ENCODE data around the gene COL19A1. TPM values are rescaled to one million over a fixed set of nuclear protein-coding genes. Genes with fewer than 3 reads are reported as not detected.

Gene COL19A1
- polyA plus RNA-seq, 1 of the 3 experiments (the other 2 are of a cell fraction) = 0.15 TPM

DNA sequence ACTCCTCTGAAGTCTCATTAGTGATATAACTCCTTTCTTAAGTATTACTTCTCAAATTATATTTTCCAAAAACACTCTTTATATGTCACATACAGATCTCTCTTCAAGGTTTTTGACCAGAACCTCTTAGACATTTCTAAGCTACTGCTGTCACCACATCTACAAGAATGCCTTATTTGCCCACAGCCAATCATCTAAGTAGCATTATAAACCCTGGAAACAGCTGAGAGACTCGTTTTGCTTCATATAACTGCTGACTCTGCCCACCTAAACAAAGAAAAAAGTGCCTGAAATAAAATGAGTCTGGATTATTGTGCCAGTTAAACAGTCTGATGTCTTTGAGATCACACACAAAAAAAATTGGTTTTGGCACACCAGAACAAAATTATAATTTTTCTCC is 270.6 kb downstream of the COL19A1 start:
- Histone ChIP-seq H2AFZ (ENCODE audit: low read depth) (no peak overlapping the region), H4K20me1 (ENCODE audit: insufficient read depth) (no peaks in the 10 kb centered on the region), H3K27me3 (ENCODE audit: insufficient read depth) (no peaks in the 10 kb centered on the region), H3F3A (replicated peaks; ENCODE audit: insufficient read depth) (no peaks in the 10 kb centered on the region), H3K79me2 (ENCODE audit: insufficient read depth) (no peaks in the 10 kb centered on the region), H3K9me3 (no peaks in the 10 kb centered on the region), H3K27ac (ENCODE audit: low read depth in 2 of 2, low read length in 1 of 2) (no peak overlapping the region), H3K4me3 (ENCODE audit: low read depth in 2 of 2, low read length in 1 of 2) (no peak overlapping the region), H3K9ac (no peak overlapping the region), H3K36me3 (replicated peaks in 1 of 2; ENCODE audit: control insufficient read depth in 1 of 2, insufficient read depth in 2 of 2, low read length in 1 of 2) (no peaks in the 10 kb centered on the region), H3K4me2 (no peak overlapping the region), H3K4me1 (ENCODE audit: control insufficient read depth in 1 of 2, insufficient read depth in 2 of 2, low read depth in 1 of 2, low read length in 1 of 2) (no peaks in the 10 kb centered on the region), H3K9me2 (no peaks in the 10 kb centered on the region)
- DNase-seq = no peak
- 7% methylated on average over 1 of the region's 1 CpG for WGBS (ENCODE audit: low lambda C conversion rate)
- TF ChIP-seq FOXM1 (IDR thresholded peaks at IDR 0.05; ENCODE audit: low read depth) = no peak
- no peak for TF ChIP-seq TAF1 (IDR thresholded peaks at IDR 0.05; ENCODE audit: borderline replicate concordance, low read depth, low read length)
- TF ChIP-seq, protein P1, sequence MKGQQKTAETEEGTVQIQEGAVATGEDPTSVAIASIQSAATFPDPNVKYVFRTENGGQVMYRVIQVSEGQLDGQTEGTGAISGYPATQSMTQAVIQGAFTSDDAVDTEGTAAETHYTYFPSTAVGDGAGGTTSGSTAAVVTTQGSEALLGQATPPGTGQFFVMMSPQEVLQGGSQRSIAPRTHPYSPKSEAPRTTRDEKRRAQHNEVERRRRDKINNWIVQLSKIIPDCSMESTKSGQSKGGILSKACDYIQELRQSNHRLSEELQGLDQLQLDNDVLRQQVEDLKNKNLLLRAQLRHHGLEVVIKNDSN (IDR thresholded peaks at IDR 0.05; ENCODE audit: borderline replicate concordance, low read depth) = no peak
- TF ChIP-seq RCOR1 (IDR thresholded peaks at IDR 0.05; ENCODE audit: low read length) = no peak
- no peak for TF ChIP-seq TEAD4 (IDR thresholded peaks at IDR 0.05; ENCODE audit: borderline replicate concordance, insufficient read depth)
- no peak for TF ChIP-seq GATA2 (CRISPR knock-in tag; IDR thresholded peaks at IDR 0.05)
- TF ChIP-seq FOSL2 (IDR thresholded peaks at IDR 0.05; ENCODE audit: borderline replicate concordance, low read depth) = no peak
- TF ChIP-seq NRF1 (IDR thresholded peaks at IDR 0.05; ENCODE audit: low read depth, low read length) = no peak
- TF ChIP-seq JUND (IDR thresholded peaks at IDR 0.05) = no peak
- no peak for TF ChIP-seq ELF1 (IDR thresholded peaks at IDR 0.05)
- TF ChIP-seq, protein P2, sequence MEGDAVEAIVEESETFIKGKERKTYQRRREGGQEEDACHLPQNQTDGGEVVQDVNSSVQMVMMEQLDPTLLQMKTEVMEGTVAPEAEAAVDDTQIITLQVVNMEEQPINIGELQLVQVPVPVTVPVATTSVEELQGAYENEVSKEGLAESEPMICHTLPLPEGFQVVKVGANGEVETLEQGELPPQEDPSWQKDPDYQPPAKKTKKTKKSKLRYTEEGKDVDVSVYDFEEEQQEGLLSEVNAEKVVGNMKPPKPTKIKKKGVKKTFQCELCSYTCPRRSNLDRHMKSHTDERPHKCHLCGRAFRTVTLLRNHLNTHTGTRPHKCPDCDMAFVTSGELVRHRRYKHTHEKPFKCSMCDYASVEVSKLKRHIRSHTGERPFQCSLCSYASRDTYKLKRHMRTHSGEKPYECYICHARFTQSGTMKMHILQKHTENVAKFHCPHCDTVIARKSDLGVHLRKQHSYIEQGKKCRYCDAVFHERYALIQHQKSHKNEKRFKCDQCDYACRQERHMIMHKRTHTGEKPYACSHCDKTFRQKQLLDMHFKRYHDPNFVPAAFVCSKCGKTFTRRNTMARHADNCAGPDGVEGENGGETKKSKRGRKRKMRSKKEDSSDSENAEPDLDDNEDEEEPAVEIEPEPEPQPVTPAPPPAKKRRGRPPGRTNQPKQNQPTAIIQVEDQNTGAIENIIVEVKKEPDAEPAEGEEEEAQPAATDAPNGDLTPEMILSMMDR (IDR thresholded peaks at IDR 0.05) = no peak
- TF ChIP-seq, protein P3, sequence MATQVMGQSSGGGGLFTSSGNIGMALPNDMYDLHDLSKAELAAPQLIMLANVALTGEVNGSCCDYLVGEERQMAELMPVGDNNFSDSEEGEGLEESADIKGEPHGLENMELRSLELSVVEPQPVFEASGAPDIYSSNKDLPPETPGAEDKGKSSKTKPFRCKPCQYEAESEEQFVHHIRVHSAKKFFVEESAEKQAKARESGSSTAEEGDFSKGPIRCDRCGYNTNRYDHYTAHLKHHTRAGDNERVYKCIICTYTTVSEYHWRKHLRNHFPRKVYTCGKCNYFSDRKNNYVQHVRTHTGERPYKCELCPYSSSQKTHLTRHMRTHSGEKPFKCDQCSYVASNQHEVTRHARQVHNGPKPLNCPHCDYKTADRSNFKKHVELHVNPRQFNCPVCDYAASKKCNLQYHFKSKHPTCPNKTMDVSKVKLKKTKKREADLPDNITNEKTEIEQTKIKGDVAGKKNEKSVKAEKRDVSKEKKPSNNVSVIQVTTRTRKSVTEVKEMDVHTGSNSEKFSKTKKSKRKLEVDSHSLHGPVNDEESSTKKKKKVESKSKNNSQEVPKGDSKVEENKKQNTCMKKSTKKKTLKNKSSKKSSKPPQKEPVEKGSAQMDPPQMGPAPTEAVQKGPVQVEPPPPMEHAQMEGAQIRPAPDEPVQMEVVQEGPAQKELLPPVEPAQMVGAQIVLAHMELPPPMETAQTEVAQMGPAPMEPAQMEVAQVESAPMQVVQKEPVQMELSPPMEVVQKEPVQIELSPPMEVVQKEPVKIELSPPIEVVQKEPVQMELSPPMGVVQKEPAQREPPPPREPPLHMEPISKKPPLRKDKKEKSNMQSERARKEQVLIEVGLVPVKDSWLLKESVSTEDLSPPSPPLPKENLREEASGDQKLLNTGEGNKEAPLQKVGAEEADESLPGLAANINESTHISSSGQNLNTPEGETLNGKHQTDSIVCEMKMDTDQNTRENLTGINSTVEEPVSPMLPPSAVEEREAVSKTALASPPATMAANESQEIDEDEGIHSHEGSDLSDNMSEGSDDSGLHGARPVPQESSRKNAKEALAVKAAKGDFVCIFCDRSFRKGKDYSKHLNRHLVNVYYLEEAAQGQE (IDR thresholded peaks at IDR 0.05; ENCODE audit: low read depth, low read length) = no peak
- no peak for TF ChIP-seq YY1 (IDR thresholded peaks at IDR 0.05; ENCODE audit: low read depth)
- POLR2A ChIA-PET = no interaction called here
- CTCF ChIA-PET = no interaction called here

All from SK-N-SH (cell line).